Liver (tissue), 9 donors: ENCODE measurements around the gene DNAJC11. TPM values are rescaled to one million over a fixed set of nuclear protein-coding genes. Genes with fewer than 3 reads are reported as not detected.
A peak's percentile ranks its signal among the peaks of the same experiment; 100 is the strongest.
"Not testable (repeated sequence)": the region's sequence is repeated elsewhere in the genome, so short reads cannot be mapped to it uniquely, and the experiment has no call there.

Source experiments
- DNase-seq: peaks from one replicate; pipeline ENCODE4 v3.0.0-alpha.2; 2017; ENCODE audit warnings: low spot score
- H3K27ac ChIP-seq, 2 donors: one replicate each; pipeline ENCODE4 v1.7.0; 2013; ENCODE audit warnings: inconsistent platforms in 2 of 2, low read length in 2 of 2, control low read depth in 1 of 2, low read depth in 1 of 2, mild to moderate bottlenecking in 1 of 2
- H3K27me3 ChIP-seq, 4 donors: one replicate each; pipeline versions ENCODE4 v1.6.1 to v1.7.0; 2013; ENCODE audit warnings: low read length in 3 of 4, inconsistent platforms in 1 of 4, mild to moderate bottlenecking in 1 of 4, moderate library complexity in 1 of 4; ENCODE audit not compliant: control insufficient read depth in 4 of 4, insufficient read depth in 4 of 4
- H3K36me3 ChIP-seq, 4 donors: one replicate each; pipeline versions ENCODE4 v1.6.1 to v1.7.0; 2013; ENCODE audit warnings: low read length in 3 of 4, mild to moderate bottlenecking in 3 of 4, low read depth in 1 of 4, moderate library complexity in 1 of 4; ENCODE audit not compliant: control insufficient read depth in 4 of 4, insufficient read depth in 3 of 4
- H3K4me1 ChIP-seq, 4 donors: one replicate each; pipeline versions ENCODE4 v1.6.1 to v1.7.0; 2013; ENCODE audit warnings: low read length in 3 of 4, mild to moderate bottlenecking in 3 of 4, moderate library complexity in 1 of 4; ENCODE audit not compliant: control insufficient read depth in 4 of 4, insufficient read depth in 4 of 4
- H3K4me3 ChIP-seq, 3 donors: one replicate each; pipeline versions ENCODE4 v1.6.1 to v1.7.0; 2013; ENCODE audit warnings: low read length in 3 of 3, control low read depth in 1 of 3, low read depth in 1 of 3, mild to moderate bottlenecking in 1 of 3
- H3K9ac ChIP-seq, 2 donors: one replicate each; pipeline ENCODE4 v1.7.0; 2013; ENCODE audit warnings: low read length in 2 of 2, mild to moderate bottlenecking in 2 of 2, moderate library complexity in 2 of 2, control low read depth in 1 of 2, low read depth in 1 of 2
- H3K9me3 ChIP-seq, 4 donors: one replicate each; pipeline versions ENCODE4 v1.6.1 to v1.7.0; 2013; ENCODE audit warnings: low read length in 3 of 4; ENCODE audit not compliant: control insufficient read depth in 4 of 4
- ATF3 ChIP-seq: IDR thresholded peaks from 2 replicates; pipeline ENCODE4 v1.6.1; 2016; ENCODE audit warnings: antibody characterized with exemption
- CTCF ChIP-seq: fragments of 150-350 bp; IDR thresholded peaks from 2 replicates; pipeline ENCODE4 v1.5.1; 2017; ENCODE audit warnings: improper control_type of control experiment, low read depth, low read length; ENCODE audit not compliant: missing input control
- EGR1 ChIP-seq, 2 donors: IDR thresholded peaks; 2 replicates each; pipeline ENCODE4 v1.6.1; 2016 to 2018; ENCODE audit warnings: antibody characterized with exemption in 2 of 2, low read depth in 2 of 2
- FOXA1 ChIP-seq: IDR thresholded peaks from 2 replicates; pipeline ENCODE4 v1.6.1; 2016; ENCODE audit warnings: antibody characterized with exemption
- FOXA2 ChIP-seq: IDR thresholded peaks from 2 replicates; pipeline ENCODE4 v1.6.1; 2016; ENCODE audit warnings: antibody characterized with exemption
- GABPA ChIP-seq, 2 donors: IDR thresholded peaks in 1 of 2; conservative IDR thresholded peaks in 1 of 2; 2 replicates each; pipeline ENCODE4 v1.6.1; 2016; ENCODE audit warnings: antibody characterized with exemption in 2 of 2, mild to moderate bottlenecking in 1 of 2, moderate library complexity in 1 of 2
- HNF4A ChIP-seq, 2 donors: conservative IDR thresholded peaks; 2 replicates each; pipeline ENCODE4 v1.6.1; 2016; ENCODE audit warnings: antibody characterized with exemption in 2 of 2, mild to moderate bottlenecking in 2 of 2
- HNF4G ChIP-seq: IDR thresholded peaks from 2 replicates; pipeline ENCODE4 v1.6.1; 2016; ENCODE audit warnings: antibody characterized with exemption
- JUND ChIP-seq, 2 donors: IDR thresholded peaks; 2 replicates each; pipeline ENCODE4 v1.6.1; 2016; ENCODE audit warnings: antibody characterized with exemption in 2 of 2
- MAX ChIP-seq: IDR thresholded peaks from 2 replicates; pipeline ENCODE4 v1.6.1; 2016; ENCODE audit warnings: antibody characterized with exemption
- NR2F2 ChIP-seq: IDR thresholded peaks from 2 replicates; pipeline ENCODE4 v1.6.1; 2016; ENCODE audit warnings: antibody characterized with exemption
- RAD21 ChIP-seq, 2 donors: IDR thresholded peaks; 2 replicates each; pipeline ENCODE4 v1.6.1; 2016; ENCODE audit warnings: antibody characterized with exemption in 2 of 2, mild to moderate bottlenecking in 2 of 2
- REST ChIP-seq: IDR thresholded peaks from 2 replicates; pipeline ENCODE4 v1.6.1; 2016; ENCODE audit warnings: antibody characterized with exemption, mild to moderate bottlenecking
- RXRA ChIP-seq, 2 donors: IDR thresholded peaks; 2 replicates each; pipeline ENCODE4 v1.6.1; 2017 to 2018; ENCODE audit warnings: antibody characterized with exemption in 2 of 2, mild to moderate bottlenecking in 1 of 2
- SP1 ChIP-seq: IDR thresholded peaks from 2 replicates; pipeline ENCODE4 v1.6.1; 2018; ENCODE audit warnings: antibody characterized with exemption, mild to moderate bottlenecking
- TAF1 ChIP-seq: conservative IDR thresholded peaks from 2 replicates; pipeline ENCODE4 v1.6.1; 2016; ENCODE audit warnings: antibody characterized with exemption, mild to moderate bottlenecking
- YY1 ChIP-seq: IDR thresholded peaks from 2 replicates; pipeline ENCODE4 v1.6.1; 2016; ENCODE audit warnings: antibody characterized with exemption, mild to moderate bottlenecking
- ZBTB33 ChIP-seq: IDR thresholded peaks from 2 replicates; pipeline ENCODE4 v1.6.1; 2016; ENCODE audit warnings: antibody characterized with exemption
- WGBS: extraction: QIAGEN DNeasy Blood & Tissue Kit; methylation state at CpG from one replicate; pipeline ENCODE4 v1.1.7; 2013; 5-methylcytosine and 5-hydroxymethylcytosine counted together
- polyA plus RNA-seq, 2 donors: library from polyadenylated mRNA; stranded (reverse) in 1 of 2; unstranded in 1 of 2; fragments of 200-250 nt in 1 of 2; fragments of >200 nt in 1 of 2; fragmentation: Nextera tagmentation in 1 of 2; extraction: Ambion mirVana in 1 of 2; gene quantifications; one replicate each; pipeline versions ENCODE4 v1.2.1 to v1.2.3, GENCODE V29; 2013 to 2015
- total RNA-seq, 2 donors: library from RNA; depleted of rRNA; stranded (reverse); fragments of >200 nt; gene quantifications; one replicate each; pipeline ENCODE4 v1.2.3, GENCODE V29; 2014
- donor health status: healthy.
- donor health status: healthy.
- donor health status: healthy.
- donor health status: healthy.
- donor health status: healthy.

Gene DNAJC11
- total and polyA plus RNA-seq, 4 donors = 16.5 to 36.1 (median 23.8) TPM

- H3K9ac ChIP-seq = no peak overlapping the region
- no peak overlapping the region for H3K27ac ChIP-seq
- DNase-seq = peak; percentile 64
- WGBS = 93% methylated on average over 5 of the region's 5 CpGs
- TF ChIP-seq JUND (IDR thresholded peaks at IDR 0.05) = no peak
- TF ChIP-seq ATF3 = no peak
- TF ChIP-seq NR2F2 = no peak
- no peak for TF ChIP-seq EGR1 (IDR thresholded peaks at IDR 0.05; ENCODE audit: low read depth in 2 of 2)
- TF ChIP-seq TAF1 = no peak
- TF ChIP-seq RAD21 (IDR thresholded peaks at IDR 0.05) = no peak
- TF ChIP-seq RXRA (IDR thresholded peaks at IDR 0.05) = no peak
- TF ChIP-seq SP1 = no peak
- no peak for TF ChIP-seq FOXA1
- TF ChIP-seq FOXA2 = no peak
- TF ChIP-seq HNF4G = no peak
- no peak for TF ChIP-seq MAX
- no peak for TF ChIP-seq CTCF
- no peak for TF ChIP-seq ZBTB33
- TF ChIP-seq HNF4A (conservative IDR thresholded peaks at IDR 0.05) = no peak
- no peak for TF ChIP-seq YY1
- TF ChIP-seq REST = no peak
- TF ChIP-seq GABPA (IDR thresholded peaks at IDR 0.05 in 1 of 2, conservative IDR thresholded peaks at IDR 0.05 in 1 of 2) = no peak
- no peaks in the 10 kb centered on the region for H3K9me3 ChIP-seq
- no peak overlapping the region for H3K4me3 ChIP-seq
- H3K4me1 ChIP-seq = no peaks in the 10 kb centered on the region
- peaks cover 1 to 37% (median 13%) of the 10 kb centered on the region in 4 donors for H3K36me3 ChIP-seq
- no peaks in the 10 kb centered on the region for H3K27me3 ChIP-seq
Measured at GRCh38 chr1:6666696-6667095, 34.9 kb downstream of the DNAJC11 start.

- H3K9me3 ChIP-seq, H3K9ac ChIP-seq, H3K4me1 ChIP-seq, H3K27ac ChIP-seq, H3K27me3 ChIP-seq, H3K4me3 ChIP-seq, DNase-seq: not testable (repeated sequence)
- 98% methylated on average over 7 of the region's 7 CpGs for WGBS
- H3K36me3 ChIP-seq = peaks cover 1 to 38% (median 10%) of the 10 kb centered on the region in 4 donors
Measured at GRCh38 chr1:6662468-6662867, 39.1 kb downstream of the DNAJC11 start.
